Astrocyte (in vitro differentiated cells and primary cell): ENCODE results near the gene OSM. TPM values are rescaled to one million over a fixed set of nuclear protein-coding genes. Genes with fewer than 3 reads are reported as not detected.

Source experiments
- DNase-seq: peaks from one replicate; pipeline ENCODE4 v3.0.0-alpha.2; 2010; ENCODE audit warnings: low read depth
- FAIRE-seq: peaks from 2 replicates; lab custom pipeline; 2011; peaks lifted over from hg19 to GRCh38; lab: Jason Lieb, UNC
- H2AFZ ChIP-seq: 2 replicates; pipeline ENCODE4 v1.6.0; 2012; ENCODE audit warnings: low read depth, low read length, inconsistent platforms
- H3K27ac ChIP-seq: 2 replicates; pipeline ENCODE4 v1.5.1; 2011; ENCODE audit warnings: low read depth, low read length, inconsistent platforms
- H3K27me3 ChIP-seq: 2 replicates; pipeline ENCODE4 v1.6.0; 2011; ENCODE audit warnings: low read length, inconsistent platforms; ENCODE audit not compliant: insufficient read depth
- H3K36me3 ChIP-seq: 2 replicates; pipeline ENCODE4 v1.5.1; 2011; ENCODE audit warnings: low read length, inconsistent platforms; ENCODE audit not compliant: insufficient read depth
- H3K4me1 ChIP-seq: 2 replicates; pipeline ENCODE4 v1.5.1; 2011; ENCODE audit warnings: low read length, inconsistent platforms; ENCODE audit not compliant: insufficient read depth
- H3K4me2 ChIP-seq: 2 replicates; pipeline ENCODE4 v1.6.0; 2012; ENCODE audit warnings: low read length, inconsistent platforms
- H3K4me3 ChIP-seq: 2 replicates; pipeline ENCODE4 v1.5.1; 2011; ENCODE audit warnings: low read depth, mild to moderate bottlenecking, low read length, inconsistent platforms; ENCODE audit not compliant: insufficient read depth
- H3K79me2 ChIP-seq: 2 replicates; pipeline ENCODE4 v1.6.0; 2012; ENCODE audit warnings: mild to moderate bottlenecking, low read length, inconsistent platforms; ENCODE audit not compliant: insufficient read depth
- H3K9ac ChIP-seq: 2 replicates; pipeline ENCODE4 v1.6.0; 2012; ENCODE audit warnings: mild to moderate bottlenecking, low read length, inconsistent platforms
- H3K9me3 ChIP-seq: 2 replicates; pipeline ENCODE4 v1.5.1; 2012; ENCODE audit warnings: low read depth, mild to moderate bottlenecking, low read length, inconsistent platforms; ENCODE audit not compliant: insufficient read depth
- H4K20me1 ChIP-seq: 2 replicates; pipeline ENCODE4 v1.6.0; 2012; ENCODE audit warnings: low read length, inconsistent platforms; ENCODE audit not compliant: insufficient read depth
- H3K27ac Mint-ChIP-seq: one replicate; pipeline ENCODE4 v1.8.0; 2021; ENCODE audit warnings: mild to moderate bottlenecking, mixed read lengths; ENCODE audit not compliant: unreplicated experiment
- H3K27me3 Mint-ChIP-seq: one replicate; pipeline ENCODE4 v1.8.0; 2021; ENCODE audit warnings: low read depth, mixed read lengths; ENCODE audit not compliant: unreplicated experiment
- H3K36me3 Mint-ChIP-seq: one replicate; pipeline ENCODE4 v1.8.0; 2021; ENCODE audit warnings: low read depth, mixed read lengths; ENCODE audit not compliant: unreplicated experiment
- H3K4me1 Mint-ChIP-seq: one replicate; pipeline ENCODE4 v1.8.0; 2021; ENCODE audit warnings: low read depth, mixed read lengths; ENCODE audit not compliant: unreplicated experiment
- H3K4me3 Mint-ChIP-seq: one replicate; pipeline ENCODE4 v1.8.0; 2021; ENCODE audit warnings: mild to moderate bottlenecking, moderate library complexity, mixed read lengths; ENCODE audit not compliant: unreplicated experiment
- H3K9me3 Mint-ChIP-seq: one replicate; pipeline ENCODE4 v1.8.0; 2021; ENCODE audit warnings: mild to moderate bottlenecking, mixed read lengths; ENCODE audit not compliant: unreplicated experiment
- EZH2 ChIP-seq: IDR thresholded peaks from 2 replicates; pipeline ENCODE4 v1.6.1; 2012; ENCODE audit warnings: mild to moderate bottlenecking, low read length, inconsistent platforms; ENCODE audit not compliant: insufficient read depth
- total RNA-seq: library from RNA; stranded (reverse); gene quantifications from 2 replicates; pipeline ENCODE4 v1.2.1, GENCODE V29; 2021
- TF ChIP-seq, protein P1 (sequence below): IDR thresholded peaks from 2 replicates; pipeline ENCODE4 v1.5.1; 2011; ENCODE audit warnings: low read depth, mild to moderate bottlenecking, inconsistent platforms, low read length, moderate library complexity; ENCODE audit not compliant: insufficient read depth

OSM gene
- total RNA-seq, 1 donor from 2014 or later: not detected

DNA sequence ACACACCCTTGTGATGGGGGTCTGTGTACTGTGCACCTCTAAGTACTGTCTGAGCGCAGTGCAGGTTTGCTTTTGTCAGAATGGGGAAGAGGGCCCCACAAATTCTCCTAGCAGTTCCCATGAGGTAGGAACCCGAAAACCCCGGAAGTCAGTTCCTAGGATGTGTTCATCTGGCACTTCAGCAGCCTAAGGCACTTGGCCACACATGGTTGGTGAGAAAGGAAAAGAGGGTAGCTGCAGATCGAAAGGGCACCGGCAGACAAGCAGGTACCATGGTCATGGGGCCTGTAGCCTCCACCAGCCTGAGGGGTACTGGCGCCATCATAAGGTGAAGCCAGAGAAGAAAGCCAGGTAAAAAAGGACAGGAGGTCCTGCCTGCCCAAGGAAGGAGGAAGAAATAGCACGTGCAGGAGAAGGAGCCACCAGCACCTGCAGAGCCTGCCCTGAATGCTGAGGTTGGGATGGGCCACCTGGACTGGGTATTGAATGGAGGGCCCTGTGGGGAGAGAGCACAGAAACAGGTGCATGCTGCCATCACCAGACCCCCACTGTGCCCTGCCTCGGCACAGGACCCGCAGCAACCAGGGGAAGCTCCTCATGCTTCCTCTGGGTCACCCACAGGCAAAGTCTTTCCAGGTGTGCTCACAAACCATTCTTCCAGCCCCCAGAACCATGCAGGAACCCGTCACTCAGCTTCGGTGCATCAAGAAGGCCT, 30.8 kb upstream of the OSM start:
- DNase-seq: no peak
- H2AFZ ChIP-seq: no peak overlapping the region
- no peak overlapping the region for H3K9ac ChIP-seq
- no peak for FAIRE-seq
- peaks cover 9% of the 10 kb centered on the region for H3K4me1 ChIP-seq
- Mint-ChIP-seq H3K4me3 (no peak overlapping the region), H3K4me1 (peaks cover 16% of the 10 kb centered on the region), H3K27me3 (no peaks in the 10 kb centered on the region), H3K36me3 (peaks cover 46% of the 10 kb centered on the region), H3K9me3 (no peaks in the 10 kb centered on the region), H3K27ac (no peak overlapping the region)
- peaks cover 6% of the 10 kb centered on the region for H3K79me2 ChIP-seq
- peaks cover 23% of the 10 kb centered on the region for H3K36me3 ChIP-seq
- H3K9me3 ChIP-seq: no peaks in the 10 kb centered on the region
- H3K4me3 ChIP-seq: no peak overlapping the region
- TF ChIP-seq EZH2: no peak
- TF ChIP-seq, protein P1, sequence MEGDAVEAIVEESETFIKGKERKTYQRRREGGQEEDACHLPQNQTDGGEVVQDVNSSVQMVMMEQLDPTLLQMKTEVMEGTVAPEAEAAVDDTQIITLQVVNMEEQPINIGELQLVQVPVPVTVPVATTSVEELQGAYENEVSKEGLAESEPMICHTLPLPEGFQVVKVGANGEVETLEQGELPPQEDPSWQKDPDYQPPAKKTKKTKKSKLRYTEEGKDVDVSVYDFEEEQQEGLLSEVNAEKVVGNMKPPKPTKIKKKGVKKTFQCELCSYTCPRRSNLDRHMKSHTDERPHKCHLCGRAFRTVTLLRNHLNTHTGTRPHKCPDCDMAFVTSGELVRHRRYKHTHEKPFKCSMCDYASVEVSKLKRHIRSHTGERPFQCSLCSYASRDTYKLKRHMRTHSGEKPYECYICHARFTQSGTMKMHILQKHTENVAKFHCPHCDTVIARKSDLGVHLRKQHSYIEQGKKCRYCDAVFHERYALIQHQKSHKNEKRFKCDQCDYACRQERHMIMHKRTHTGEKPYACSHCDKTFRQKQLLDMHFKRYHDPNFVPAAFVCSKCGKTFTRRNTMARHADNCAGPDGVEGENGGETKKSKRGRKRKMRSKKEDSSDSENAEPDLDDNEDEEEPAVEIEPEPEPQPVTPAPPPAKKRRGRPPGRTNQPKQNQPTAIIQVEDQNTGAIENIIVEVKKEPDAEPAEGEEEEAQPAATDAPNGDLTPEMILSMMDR: no peak
- no peaks in the 10 kb centered on the region for H3K27me3 ChIP-seq
- peaks cover 72% of the 10 kb centered on the region for H4K20me1 ChIP-seq
- H3K4me2 ChIP-seq: no peak overlapping the region
- H3K27ac ChIP-seq: no peak overlapping the region

- Histone ChIP-seq H3K27ac (no peak overlapping the region), H4K20me1 (peaks cover 66% of the 10 kb centered on the region), H3K9me3 (no peaks in the 10 kb centered on the region), H3K79me2 (peaks cover 6% of the 10 kb centered on the region), H3K9ac (no peak overlapping the region), H3K4me3 (no peak overlapping the region), H3K4me1 (peaks cover 4% of the 10 kb centered on the region), H3K4me2 (no peak overlapping the region), H2AFZ (no peak overlapping the region), H3K27me3 (no peaks in the 10 kb centered on the region), H3K36me3 (peaks cover 27% of the 10 kb centered on the region)
- TF ChIP-seq, protein P1: no peak
- no peak for TF ChIP-seq EZH2
- Mint-ChIP-seq H3K36me3 (peaks cover 42% of the 10 kb centered on the region), H3K4me3 (no peak overlapping the region), H3K27ac (no peak overlapping the region), H3K27me3 (no peaks in the 10 kb centered on the region), H3K4me1 (peaks cover 10% of the 10 kb centered on the region), H3K9me3 (no peaks in the 10 kb centered on the region)
- DNase-seq (no peak), FAIRE-seq (no peak)
These were observed 30.2 kb upstream of the OSM start for GRCh38 chr22:30296833-30297232.

DNA sequence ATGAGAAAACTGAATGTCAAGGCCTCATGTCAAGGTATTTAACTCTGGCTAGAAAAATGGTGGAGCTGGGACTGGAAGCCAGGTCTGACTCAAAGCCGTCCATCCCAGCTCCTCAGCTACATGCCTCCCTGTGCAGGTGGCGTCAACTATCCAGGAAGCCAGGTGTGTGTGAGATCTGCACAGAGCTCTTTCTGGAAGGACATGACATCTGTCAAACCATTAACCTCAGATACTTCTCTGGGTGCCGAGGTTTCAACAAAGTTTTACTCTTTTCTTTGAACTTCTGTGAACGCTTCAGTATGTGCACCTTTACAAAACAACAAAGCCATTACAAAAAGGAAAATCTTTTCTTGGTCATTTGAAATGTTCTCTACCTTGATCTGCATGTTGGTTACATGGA, 29.7 kb upstream of the OSM start:
- Mint-ChIP-seq H3K9me3 (no peaks in the 10 kb centered on the region), H3K27me3 (no peaks in the 10 kb centered on the region), H3K27ac (no peak overlapping the region), H3K4me3 (no peak overlapping the region), H3K36me3 (peaks cover 42% of the 10 kb centered on the region), H3K4me1 (peaks cover 5% of the 10 kb centered on the region)
- H3K27ac ChIP-seq: no peak overlapping the region
- no peaks in the 10 kb centered on the region for H3K9me3 ChIP-seq
- no peak for FAIRE-seq
- no peak overlapping the region for H2AFZ ChIP-seq
- no peak overlapping the region for H3K4me3 ChIP-seq
- peaks cover 4% of the 10 kb centered on the region for H3K79me2 ChIP-seq
- H4K20me1 ChIP-seq: peaks cover 66% of the 10 kb centered on the region
- no peak overlapping the region for H3K4me2 ChIP-seq
- peaks cover 27% of the 10 kb centered on the region for H3K36me3 ChIP-seq
- no peak for DNase-seq
- H3K27me3 ChIP-seq: no peaks in the 10 kb centered on the region
- H3K9ac ChIP-seq: no peak overlapping the region
- H3K4me1 ChIP-seq: peaks cover 3% of the 10 kb centered on the region
- TF ChIP-seq EZH2: no peak
- TF ChIP-seq, protein P1: no peak
